HG02973 (cell line): ENCODE data around the gene NEDD4L.
A peak's percentile ranks its signal among the peaks of the same experiment; 100 is the strongest.

Experiments used
- ATAC-seq: cut with Tn5 transposase; IDR thresholded peaks from one replicate; pipeline ENCODE4 v1.9.1; 2021; ENCODE audit warnings: moderate library complexity; ENCODE audit not compliant: unreplicated experiment

Gene NEDD4L

GRCh38 chr18:58114766-58115165 is 70.7 kb downstream of the NEDD4L start:
- no peak for ATAC-seq

- ATAC-seq, result no peak
Observed at GRCh38 chr18:58116818-58117217, 72.8 kb downstream of the NEDD4L start.

GRCh38 chr18:58117786-58118403 is 73.9 kb downstream of the NEDD4L start:
- ATAC-seq, result no peak

- ATAC-seq, result no peak
Observed at GRCh38 chr18:58118536-58118935, 74.5 kb downstream of the NEDD4L start.

- ATAC-seq, result no peak
Observed at GRCh38 chr18:58119819-58120218, 75.8 kb downstream of the NEDD4L start.

- no peak for ATAC-seq
Observed at GRCh38 chr18:58124475-58124874, 80.4 kb downstream of the NEDD4L start.

- no peak for ATAC-seq
Observed at GRCh38 chr18:58125183-58125582, 81.2 kb downstream of the NEDD4L start.

- ATAC-seq, result no peak
Observed at GRCh38 chr18:58125756-58126155, 81.7 kb downstream of the NEDD4L start.

- no peak for ATAC-seq
Observed at GRCh38 chr18:58128381-58129374, 84.7 kb downstream of the NEDD4L start.

- no peak for ATAC-seq
Observed at GRCh38 chr18:58132595-58133261, 88.7 kb downstream of the NEDD4L start.

- peak; percentile 64 for ATAC-seq
Observed at GRCh38 chr18:58135183-58135641, 91.2 kb downstream of the NEDD4L start.

- ATAC-seq, result peak; percentile 65
Observed at GRCh38 chr18:58135701-58136331, 91.8 kb downstream of the NEDD4L start.

- ATAC-seq, result no peak
Observed at GRCh38 chr18:58136879-58137278, 92.9 kb downstream of the NEDD4L start.

GRCh38 chr18:58139459-58140386 is 95.7 kb downstream of the NEDD4L start:
- no peak for ATAC-seq

- ATAC-seq, result no peak
Observed at GRCh38 chr18:58140387-58141325, 96.6 kb downstream of the NEDD4L start.

- ATAC-seq, result no peak
Observed at GRCh38 chr18:58143386-58143785, 99.4 kb downstream of the NEDD4L start.

- ATAC-seq, result no peak
Observed at GRCh38 chr18:58144106-58144505, 100.1 kb downstream of the NEDD4L start.

- no peak for ATAC-seq
Observed at GRCh38 chr18:58144671-58145285, 100.8 kb downstream of the NEDD4L start.
